GM18868 (cell line): ENCODE measurements around the gene USP44.
"Not testable (repeated sequence)": the region's sequence is repeated elsewhere in the genome, so short reads cannot be mapped to it uniquely, and the experiment has no call there.

Experiments used
- ATAC-seq: cut with Tn5 transposase; IDR thresholded peaks from one replicate; pipeline ENCODE4 v1.9.1; 2021; ENCODE audit warnings: mild to moderate bottlenecking, moderate library complexity; ENCODE audit not compliant: unreplicated experiment

Gene USP44

DNA sequence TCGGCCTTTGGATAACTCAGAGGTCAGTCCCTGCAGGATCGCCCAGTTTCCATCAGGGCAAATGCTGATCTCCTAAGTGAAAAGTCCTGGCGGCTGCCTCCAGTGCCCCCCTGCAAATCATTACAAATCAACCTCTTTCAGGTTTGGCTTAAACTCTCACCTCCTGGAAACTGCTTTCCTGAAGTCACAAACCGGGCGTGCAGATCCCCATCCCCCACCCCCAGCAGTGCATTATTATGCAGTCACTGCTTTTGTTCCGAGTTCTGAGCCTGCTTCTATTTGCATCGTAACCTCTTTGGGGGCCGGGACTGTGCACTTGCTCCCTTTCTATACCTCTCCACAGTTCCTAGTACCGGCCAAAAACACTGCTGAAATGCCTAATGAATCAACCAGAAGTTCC is at the start of gene USP44:
Gene USP44, minus strand, starts transcription at position 172 of the 400 bp plus-strand sequence. CDS start 17,220 bp downstream, outside the sequence.
- ATAC-seq: no peak

DNA sequence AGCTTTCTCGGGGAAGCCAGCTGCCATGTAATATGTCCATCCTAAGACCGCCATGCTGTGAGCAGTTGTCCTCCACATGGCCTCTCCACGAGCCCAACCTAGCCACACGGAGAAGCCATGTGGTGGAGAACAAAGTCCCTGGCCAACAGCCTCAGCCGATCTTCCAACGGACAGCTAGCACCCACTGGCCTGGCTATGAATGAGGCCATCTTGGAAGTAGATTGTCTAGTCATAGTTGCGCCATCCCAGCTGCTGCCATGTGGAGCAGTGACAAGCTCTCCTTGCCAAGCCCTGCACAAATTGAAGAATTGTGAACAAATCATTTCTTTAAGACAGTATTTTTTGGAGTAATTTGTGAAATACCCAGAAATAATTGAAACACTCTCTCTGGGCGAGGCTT is 49.3 kb upstream of the USP44 start:
- no peak for ATAC-seq

DNA sequence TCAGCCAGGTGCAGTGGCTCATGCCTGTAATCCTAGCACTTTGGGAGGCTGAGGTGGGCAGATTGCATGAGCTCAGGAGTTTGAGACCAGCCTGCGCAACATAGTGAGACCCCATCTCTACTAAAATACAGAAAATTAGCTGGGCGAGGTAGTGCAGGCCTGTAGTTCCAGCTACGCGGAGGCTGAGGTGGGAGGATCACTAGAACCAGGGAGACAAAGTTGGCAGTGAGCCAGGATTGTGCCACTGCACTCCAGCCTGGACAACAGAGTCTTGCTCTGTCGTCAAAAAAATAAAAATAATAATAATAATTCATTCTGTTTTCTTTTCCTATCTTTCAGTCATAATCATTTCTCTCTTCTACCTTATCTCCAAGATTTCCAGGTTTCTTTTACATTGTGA is 48.6 kb upstream of the USP44 start:
- no peak for ATAC-seq

DNA sequence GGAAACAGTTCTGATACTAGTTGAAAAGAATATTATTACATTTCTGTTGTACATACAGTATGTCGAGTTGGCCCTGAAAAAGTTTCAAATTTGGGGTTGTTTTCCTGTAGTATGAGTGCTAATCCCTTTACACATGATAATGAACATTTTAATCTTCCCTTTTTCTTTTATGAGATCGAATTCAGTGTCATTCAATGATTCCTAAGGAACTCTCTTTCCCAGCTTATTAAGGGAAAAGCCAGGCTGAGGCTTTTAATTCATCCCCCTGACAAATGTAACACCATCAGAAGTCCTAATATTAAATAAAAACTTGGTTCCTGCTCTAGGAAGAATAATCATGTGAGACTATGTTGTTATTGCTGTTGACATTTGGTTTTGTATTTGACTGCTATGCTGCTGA is 42.9 kb upstream of the USP44 start:
- ATAC-seq: no peak

DNA sequence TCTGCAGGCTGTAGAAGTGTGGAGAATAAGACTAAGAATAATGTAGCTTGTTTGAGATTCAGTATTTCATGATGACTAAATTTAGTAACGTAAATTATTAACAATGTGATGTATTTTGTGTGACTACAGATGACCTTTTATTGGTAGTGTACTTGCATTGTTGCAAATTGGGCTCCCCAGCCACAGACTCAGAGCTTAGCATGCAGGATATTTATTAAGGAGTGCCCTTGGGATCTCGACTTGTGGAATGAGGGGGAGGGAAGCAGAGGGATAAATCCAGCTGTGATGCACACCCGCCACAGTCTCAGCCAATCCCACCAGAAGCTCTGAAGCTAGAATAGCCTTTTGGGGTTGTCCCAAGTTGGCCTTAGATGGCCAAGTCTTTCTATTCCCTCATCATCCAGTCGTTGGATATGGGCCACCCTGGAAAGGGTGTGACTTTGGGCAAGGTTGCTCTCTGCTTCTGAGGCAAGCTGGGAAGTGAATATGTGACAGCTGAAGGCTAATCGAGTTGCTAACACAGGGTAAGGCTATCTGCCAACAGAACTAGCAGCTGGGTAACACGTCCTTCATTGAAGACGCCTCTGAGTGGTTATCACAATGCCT is 42.1 kb upstream of the USP44 start:
- ATAC-seq: no peak

DNA sequence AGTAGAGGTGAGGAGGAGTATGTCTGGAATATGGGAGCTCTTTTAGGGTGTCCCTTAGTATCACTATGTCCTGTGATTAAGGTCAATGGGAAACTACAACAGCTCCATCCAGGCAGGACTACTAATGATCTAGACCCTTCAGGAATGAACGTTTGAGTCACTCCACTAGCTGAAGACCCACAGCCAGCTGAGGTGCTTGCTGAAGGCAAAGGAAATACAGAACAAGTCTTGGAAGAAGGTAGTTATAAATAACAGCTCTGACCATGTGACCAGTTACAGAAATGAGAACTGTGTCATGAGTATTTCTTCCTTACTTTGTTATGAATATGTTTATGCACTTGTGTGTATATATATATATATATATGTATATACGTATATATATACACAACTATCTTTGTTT is 40.5 kb upstream of the USP44 start:
- ATAC-seq: no peak

DNA sequence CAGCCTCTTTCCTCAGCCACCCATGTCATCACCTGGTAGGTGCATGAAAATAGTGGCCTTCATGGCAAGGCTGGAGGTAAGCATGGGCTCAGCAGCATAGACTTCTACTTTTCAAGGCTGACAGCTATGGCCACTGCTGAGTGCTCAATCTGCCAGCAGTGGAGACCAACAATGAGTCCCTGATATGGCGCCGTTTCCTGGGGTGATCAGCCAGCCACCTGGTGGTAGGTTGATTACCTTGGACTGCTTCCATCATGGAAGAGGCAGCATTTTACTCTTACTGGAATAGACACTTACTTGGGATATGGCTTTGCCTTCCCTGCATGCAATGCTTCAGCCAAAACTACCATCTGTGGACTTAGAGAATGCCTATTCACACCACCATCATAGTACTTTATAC is 39.5 kb upstream of the USP44 start:
- no peak for ATAC-seq

DNA sequence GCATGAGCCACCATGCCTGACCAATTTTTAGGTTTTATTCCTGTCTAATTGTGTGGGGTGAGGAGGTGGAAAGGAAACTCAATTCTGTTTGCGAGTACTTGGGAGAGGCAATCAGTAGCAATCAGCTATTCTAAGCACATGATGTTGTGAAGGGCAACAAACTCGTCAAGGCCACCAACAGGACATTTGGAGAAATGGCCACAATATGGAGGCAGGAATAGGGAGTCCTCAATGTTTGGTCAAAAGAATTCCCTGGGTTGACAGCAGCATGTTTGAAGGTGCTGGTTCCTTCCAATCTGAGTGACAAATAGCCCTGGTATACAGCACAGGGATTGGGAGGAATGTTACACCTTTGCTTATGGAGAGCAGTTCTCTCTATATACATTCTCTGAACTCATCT is 32.7 kb upstream of the USP44 start:
- ATAC-seq: no peak

DNA sequence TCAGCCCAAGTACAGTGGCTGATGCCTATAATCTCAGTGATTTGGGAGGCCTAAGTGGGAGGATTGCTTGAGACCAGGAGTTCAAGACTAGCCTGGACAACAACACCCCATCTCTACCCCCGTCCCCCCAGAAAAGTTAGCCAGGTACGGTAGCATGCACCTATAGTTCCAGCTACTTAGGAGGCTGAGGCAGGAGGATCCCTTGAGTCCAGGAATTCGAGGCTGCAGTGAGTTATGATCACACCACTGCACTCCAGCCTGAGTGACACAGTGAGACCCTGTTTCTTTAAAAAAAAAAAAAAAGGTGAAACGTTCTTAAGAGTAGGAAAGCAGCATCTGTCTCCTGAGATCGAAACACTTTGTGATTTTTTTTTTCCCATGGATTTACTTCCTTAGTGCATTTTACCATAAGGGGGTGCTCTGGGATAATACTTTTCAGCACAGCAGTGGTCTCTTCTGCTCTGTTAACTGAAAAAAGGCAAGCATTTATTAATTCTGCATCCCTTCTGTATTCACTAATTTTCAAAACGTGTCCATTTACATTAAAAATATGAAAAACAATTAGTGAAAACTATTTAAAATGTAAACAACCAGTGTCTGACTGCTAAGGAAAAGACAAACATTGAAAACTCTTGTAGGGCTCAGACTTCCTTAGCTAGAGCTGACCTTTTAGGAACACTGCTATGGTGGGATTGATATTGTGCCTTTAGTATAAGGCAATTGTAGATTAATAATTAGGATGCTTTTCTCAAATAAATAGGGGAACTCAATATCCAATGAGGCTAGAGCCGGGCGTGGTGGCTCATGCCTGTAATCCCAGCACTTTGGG is 31.2 kb upstream of the USP44 start:
- ATAC-seq: no peak

DNA sequence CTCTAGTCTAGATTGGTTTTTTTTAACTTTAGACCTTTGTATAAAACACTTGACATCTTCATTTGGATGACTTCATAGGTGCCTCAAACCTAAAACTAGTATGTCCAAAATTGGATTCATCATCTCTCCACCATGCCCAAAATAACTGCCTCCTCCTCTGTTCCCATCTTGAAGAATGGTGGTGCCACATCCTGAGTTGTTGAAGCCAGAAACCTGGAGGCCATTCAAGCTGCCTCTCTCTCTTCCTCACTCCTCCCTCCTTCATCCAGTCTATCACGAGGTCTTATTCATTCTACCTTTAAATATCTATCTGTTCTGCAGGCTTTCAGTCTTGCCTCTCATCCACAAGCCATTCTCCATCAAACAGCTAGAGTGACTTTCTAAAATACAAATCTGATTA is 26.5 kb upstream of the USP44 start:
- ATAC-seq: no peak

DNA sequence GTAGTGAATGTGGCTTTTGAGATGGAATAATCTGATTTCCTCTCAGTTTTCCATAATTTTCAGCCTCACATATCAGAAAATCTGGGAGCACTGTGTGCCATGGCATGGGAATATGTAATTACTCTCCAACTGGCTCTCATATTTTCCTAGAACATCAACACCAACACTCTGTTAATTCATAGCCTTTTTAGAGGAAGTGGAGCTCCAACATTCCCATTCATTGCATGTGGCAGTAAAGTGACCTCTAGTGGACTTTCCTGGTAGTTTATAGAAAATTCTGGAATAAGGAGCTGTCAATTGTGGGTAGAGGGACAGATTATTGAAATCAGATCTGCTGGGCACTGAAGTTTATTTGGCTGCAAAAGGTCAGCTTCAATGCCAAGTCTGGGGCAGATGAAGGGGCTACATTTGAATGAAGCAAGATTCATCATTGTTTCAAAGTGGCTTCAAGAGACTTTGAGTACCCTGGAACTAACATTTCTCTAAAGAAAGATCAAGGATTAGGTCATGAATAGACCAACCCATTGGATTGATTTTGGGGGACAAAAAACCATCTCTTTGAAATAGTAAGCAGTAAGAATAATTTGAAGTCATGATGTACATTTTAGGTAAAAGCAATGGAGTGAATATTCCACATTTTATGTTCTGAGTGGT is 23.6 kb upstream of the USP44 start:
- no peak for ATAC-seq

DNA sequence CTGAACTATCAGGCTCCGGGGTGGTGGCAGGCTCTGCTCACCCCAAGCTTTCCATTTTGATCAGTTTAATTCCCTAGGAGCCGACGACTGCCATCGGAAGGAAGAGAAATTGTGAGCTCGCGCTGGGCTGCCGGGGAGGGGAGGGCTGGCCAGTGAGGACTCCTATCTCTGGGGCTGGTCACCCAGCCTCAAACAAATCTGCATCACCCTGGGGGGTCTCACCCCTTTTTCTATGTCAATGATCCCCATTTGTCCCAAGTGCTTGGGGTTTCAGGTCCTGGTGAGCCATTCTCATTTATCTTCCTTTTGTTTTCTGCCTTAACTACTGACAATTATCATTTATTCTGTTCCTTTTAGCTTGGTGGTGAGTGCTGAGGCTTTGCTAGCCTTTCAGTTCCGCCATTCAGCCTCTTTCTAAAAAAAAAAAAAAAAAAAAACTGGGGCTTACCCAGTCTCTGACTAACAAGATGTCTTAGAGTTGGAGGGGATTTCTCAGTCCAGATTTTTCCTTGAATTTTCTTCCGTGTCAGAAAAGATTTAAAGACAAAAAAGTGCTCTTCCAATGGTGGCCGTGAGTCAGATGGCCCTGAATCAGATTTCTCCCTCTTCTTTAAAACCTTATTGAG is 22.8 kb upstream of the USP44 start:
- peak; percentile 78 for ATAC-seq

DNA sequence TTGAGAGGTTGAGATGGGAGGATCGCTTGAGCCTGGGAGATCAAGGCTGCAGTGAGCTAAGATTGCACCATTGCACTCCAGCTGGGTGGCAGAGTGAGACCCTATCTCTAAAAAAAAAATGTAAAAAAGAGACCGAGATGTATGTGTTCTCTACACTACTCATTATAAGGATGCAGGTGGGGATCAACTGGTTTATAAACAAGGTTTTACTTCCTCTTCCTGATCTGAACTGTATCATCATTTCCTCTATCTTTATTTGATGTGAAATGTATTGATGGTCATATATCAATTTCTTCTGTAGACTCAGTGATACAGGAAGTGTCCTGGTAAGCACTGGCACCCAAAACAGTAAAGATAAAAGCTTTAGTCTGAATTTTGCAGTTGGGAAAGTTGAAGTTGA is 20.1 kb upstream of the USP44 start:
- ATAC-seq: no peak

DNA sequence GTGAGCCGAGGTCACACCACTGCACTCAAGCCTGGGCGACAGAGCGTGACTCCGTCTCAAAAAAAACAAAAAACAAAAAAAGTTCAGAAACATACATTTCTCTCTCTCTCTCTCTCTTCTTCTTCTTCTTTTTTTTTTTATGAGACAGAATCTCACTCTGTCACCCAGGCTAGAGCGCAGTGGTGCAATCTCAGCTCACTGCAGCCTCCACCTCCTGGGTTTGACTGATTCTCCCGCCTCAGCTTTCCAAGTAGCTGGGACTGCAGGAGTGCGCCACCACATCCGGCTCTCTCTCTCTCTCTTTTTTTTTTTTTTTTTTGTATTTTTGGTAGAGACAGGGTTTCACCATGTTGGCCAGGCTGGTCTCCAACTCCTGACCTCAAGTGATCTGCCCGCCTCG is 16.8 kb upstream of the USP44 start:
- ATAC-seq: not testable (repeated sequence)

DNA sequence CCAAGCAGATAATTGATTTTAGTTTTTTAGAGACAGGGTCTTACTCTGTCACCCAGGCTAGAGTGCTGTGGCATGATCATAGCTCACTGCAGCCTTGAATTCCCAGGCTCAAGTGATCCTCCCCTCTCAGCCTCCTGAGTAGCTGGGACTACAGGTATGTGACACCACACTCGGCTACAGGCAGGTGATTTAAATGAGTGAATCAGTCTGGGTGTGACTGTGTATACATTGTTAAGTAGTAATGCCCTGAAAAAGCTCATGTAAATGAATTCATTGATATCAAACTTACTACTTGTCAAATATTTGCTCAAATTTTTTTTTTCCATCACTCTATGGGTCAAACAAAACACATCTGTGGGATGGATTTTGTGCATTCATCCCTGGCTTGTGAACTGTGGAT is 6.3 kb upstream of the USP44 start:
- ATAC-seq: no peak

DNA sequence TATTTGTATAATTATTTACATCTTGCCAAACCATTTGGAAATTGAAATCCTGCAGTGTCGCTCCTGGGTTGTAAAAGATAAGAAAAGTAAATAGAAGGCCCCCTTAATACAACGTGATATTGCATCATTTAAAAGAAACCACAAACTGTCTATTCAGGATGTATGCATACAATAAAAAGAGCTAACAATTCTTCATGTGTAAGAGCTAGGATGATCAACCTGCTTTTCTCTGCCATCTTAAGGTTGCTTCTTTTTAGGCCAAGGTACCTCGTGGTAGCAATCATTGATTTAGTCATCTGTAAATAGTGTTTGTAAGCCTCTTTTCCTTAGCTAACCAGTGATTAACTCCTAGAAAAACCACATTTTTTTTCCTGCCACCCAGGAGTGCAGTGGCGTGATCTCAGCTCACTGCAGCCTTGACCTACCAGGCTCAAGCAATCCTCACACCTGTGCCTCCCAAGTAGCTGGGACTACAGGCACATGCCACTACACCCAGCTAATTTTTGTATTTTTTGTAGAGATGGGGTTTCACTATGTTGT is 3.3 kb upstream of the USP44 start:
- no peak for ATAC-seq

DNA sequence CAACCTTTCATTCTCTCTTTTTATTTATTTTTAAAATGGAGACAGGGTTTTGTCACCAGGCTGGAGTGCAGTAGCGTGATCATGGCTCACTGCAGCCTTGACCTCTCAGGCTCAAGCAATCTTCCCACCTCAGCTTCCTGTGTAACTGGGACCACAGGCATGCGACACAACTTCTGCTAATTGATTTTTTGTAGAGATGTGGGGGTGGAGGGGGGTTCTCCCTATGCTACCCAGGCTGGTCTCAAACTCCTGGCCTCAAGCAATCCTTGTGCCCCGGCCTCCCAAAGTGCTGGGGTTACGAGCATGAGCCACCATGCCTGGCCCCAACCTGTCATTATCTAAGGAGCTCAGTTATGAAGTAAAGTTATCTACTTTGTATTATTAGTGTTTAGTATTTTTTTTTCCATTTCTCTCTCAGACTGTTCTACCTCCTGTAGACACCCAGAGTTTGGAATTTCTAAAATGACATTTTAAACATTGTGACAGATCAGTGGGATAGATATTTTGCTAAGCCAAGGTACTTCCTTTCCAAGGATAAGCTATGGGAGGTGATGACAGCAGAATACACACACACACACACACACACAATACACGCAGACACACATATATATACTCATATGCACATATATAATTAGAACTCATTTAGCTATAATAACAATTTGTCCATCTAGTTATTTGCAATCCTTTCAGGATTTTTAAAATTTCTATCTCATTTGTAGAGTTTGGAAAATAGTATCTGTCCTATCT is 2.1 kb upstream of the USP44 start:
- no peak for ATAC-seq

DNA sequence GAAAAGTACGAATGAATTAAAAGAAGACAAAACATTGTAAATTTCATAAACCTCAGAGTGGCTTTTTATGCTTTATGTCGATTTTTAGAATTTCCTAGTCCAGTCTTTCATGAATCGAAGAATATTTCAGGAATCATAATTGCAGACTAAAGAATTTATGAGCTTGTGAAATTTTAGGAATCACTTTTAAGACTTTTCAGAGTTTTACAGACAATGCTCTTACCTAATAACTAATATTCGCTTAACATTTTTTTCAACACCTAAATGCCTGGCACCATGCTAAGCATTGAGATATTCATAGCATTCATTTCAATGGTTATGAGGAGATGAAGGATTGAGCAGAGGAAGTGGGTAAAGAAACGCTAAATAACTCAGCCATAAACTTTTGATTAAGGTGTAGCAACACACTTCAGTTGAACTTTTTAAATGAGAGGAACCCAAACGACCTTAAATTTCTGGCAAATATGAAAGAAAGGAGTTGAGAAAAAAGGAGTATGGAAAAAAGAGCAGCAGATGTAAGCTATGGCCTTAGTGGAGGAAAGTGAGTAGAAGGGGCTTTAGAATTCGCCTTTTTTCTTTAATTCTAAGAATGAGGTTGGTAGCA is 739 bp upstream of the USP44 start:
- ATAC-seq: no peak

DNA sequence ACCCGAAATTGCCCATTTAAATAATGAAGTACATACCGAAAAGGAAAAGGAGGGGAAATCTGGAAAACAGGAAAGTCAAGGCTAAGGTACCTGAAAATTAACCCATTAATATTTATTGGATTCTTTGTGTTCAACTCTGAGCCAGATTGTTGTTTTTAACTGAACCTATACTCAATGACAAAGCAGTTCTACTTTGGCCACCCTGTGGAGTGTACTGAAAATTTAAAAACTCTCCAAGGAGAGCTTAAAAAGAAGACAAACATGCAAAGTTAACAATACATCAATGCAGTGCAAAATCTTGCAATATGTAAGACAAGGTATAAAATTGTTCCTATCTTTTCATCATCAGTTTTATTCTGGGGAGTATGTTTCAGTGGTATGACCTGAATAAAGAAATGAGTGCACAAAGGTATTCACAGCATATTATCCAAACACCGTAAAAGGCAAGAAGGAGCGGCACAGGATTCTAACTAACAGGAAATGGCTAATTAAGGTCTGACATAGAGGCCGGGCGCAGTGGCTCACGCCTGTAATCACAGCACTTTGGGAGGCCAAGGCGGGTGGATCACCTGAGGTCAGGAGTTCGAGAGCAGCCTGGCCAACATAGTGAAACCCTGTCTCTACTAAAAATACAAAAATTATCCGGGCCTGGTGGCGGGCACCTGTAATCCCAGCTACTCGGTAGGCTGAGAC is 1.7 kb downstream of the USP44 start:
- no peak for ATAC-seq
